ENCODE measurements around the gene PSAPL1.
"Not testable (repeated sequence)": the region's sequence is repeated elsewhere in the genome, so short reads cannot be mapped to it uniquely, and the experiment has no call there.

PSAPL1 gene

GRCh38 chr4:7458477-7458876 lies 23.7 kb upstream of the PSAPL1 start:
- no peak for DNase-seq (ENCODE audit: low spot score)

- DNase-seq (ENCODE audit: low spot score), result no peak
Measured at GRCh38 chr4:7458066-7458425, 23.3 kb upstream of the PSAPL1 start.

- DNase-seq (ENCODE audit: low spot score), result no peak
Measured at GRCh38 chr4:7457201-7458065, 22.7 kb upstream of the PSAPL1 start.

DNA sequence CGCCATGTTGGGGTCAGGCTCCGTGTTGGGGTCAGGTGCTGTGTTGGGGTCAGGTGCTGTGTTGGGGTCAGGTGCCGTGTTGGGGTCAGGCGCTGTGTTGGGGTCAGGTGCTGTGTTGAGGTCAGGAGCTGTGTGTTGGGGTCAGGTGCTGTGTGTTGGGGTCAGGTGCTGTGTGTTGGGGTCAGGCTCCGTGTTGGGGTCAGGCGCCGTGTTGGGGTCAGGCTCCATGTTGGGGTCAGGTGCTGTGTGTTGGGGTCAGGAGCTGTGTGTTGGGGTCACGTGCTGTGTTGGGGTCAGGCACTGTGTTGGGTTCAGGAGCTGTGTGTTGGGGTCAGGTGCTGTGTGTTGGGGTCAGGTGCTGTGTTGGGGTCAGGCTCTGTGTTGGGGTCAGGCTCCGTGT lies 18.1 kb upstream of the PSAPL1 start:
- DNase-seq (ENCODE audit: low spot score), result not testable (repeated sequence)

DNA sequence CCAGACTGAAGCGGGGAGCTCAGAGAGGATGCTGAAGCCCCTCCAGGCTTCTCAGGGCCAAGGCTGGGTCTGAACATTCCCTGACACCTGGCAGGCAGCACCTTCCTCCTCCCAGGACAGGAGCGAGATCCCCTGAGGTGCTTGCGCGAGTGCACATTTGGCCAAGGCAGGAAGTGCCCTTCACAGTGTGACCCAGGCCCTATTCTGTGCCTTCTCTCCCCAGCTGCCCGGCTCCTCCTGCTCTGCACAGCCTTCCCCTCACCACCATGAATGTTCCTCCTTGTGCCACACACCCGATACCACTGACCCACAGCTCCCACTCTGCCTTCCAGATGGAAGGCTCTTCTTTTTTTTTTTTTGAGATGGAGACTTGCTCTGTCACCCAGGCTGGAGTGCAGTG lies 17.1 kb upstream of the PSAPL1 start:
- no peak for DNase-seq (ENCODE audit: low spot score)

DNA sequence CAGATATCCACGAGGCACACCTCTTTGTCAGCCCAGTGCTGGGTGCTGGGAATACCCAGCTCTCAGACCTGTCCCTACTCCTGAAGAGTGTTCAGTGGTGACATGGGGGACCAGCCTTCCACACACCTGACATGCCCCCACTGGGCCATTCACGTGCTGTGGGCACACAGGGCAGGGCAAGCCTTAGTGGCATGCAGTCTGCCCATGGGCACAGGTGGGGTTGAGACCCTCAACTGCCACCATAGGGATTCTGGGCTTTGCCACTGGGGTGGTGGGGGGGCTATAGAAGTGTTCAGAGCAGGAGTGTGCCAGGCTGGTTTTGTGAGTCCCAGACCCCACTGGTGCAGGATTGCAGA lies 16.7 kb upstream of the PSAPL1 start:
- no peak for DNase-seq (ENCODE audit: low spot score)

DNA sequence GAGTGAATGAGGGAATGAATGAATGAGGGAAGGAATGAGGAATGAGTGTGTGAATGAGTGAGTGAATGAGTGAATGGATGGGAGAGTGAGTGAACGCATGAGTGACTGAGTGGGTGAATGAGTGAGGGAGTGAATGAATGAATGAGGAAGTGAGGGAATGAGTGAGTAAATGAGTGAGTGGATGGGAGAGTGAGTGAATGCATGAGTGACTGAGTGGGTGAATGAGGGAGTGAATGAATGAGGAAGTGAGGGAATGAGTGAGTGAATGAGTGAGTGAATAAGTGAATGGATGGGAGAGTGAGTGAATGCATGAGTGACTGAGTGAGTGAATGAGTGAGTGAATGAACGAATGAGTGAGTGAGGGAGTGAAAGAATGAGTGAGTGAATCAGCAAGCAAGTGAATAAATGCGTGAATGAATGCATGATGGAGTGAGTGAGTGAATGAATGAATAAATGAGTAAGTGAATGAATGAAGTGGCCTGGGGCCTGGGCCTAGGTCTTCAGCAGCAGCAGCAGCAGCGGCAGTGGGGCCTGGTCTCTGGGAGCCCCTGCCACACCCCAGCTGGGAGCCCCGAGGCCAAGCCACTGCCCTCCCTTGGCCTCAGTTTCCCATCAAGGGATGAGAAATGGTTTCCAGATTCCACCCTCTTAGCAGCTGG lies 16.2 kb upstream of the PSAPL1 start:
- no peak for DNase-seq (ENCODE audit: low spot score)

- DNase-seq (ENCODE audit: low spot score), result no peak
Measured at GRCh38 chr4:7448036-7448435, 13.3 kb upstream of the PSAPL1 start.

DNA sequence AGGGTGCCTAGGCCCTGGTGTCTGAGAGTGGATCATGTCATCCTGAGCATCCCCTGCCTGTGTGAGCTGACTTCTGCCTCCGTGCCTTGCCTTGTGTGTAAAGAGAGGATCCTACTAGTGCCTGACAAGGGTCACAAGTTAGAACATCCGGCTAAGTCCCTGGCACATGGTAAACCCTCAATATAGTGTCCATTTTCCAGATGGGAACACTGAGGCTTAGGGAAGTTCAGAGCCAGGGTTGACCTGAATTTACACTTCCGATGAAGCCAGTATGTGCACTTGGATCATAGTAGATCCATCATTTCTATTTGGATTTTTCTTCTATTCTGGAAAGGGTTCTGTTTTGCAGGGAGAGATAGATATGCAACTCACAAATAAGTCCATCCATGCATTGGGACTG lies 12.5 kb upstream of the PSAPL1 start:
- no peak for DNase-seq (ENCODE audit: low spot score)

GRCh38 chr4:7444731-7445130 lies 10.0 kb upstream of the PSAPL1 start:
- no peak for DNase-seq (ENCODE audit: low spot score)

DNA sequence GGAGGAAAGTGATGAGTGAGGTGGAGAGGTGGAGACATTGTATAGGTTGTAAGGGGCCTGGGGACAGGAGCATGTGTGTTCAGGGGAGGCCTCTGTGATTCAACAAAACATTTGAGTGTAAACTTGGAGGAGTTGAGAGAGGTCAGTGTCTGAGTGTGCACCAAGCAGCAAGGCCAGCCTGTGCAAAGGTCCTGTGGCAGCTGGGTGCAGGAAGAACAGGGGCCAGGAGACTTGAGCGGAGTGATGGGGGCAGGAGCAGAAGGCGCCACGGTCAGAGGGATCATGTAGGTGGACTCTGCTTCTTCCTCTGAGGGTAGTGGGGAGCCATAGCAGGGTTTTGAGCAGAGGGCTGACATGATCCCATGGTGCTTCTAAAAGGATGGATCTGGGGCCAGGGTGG lies 9.6 kb upstream of the PSAPL1 start:
- DNase-seq (ENCODE audit: low spot score), result no peak

GRCh38 chr4:7442574-7443162 lies 7.9 kb upstream of the PSAPL1 start:
- DNase-seq (ENCODE audit: low spot score), result no peak

GRCh38 chr4:7441201-7441600 lies 6.5 kb upstream of the PSAPL1 start:
- DNase-seq (ENCODE audit: low spot score), result no peak

DNA sequence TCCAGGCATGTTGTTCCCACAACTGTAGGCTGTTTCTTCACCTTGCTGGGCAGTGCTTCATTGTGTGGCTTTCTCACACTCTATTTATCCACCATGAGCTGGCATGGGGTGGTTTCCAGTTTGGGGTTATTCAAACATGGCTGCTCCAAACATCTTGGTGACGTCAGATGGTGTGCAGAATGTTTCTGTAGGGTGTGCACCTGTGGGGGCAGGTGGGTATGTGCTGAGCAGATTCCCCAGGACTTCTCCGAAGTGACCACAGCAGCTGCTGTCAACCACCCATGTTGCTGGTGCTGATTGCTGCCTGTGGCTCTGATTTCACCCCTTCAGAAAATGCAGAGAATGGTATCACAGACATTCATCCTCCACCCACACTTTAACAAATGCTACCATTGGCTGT lies 5.0 kb upstream of the PSAPL1 start:
- DNase-seq (ENCODE audit: low spot score), result no peak

- DNase-seq (ENCODE audit: low spot score), result no peak
Measured at GRCh38 chr4:7436256-7436655, 1.5 kb upstream of the PSAPL1 start.

GRCh38 chr4:7435471-7436061 lies 836 bp upstream of the PSAPL1 start:
- no peak for DNase-seq (ENCODE audit: low spot score)

- no peak for DNase-seq (ENCODE audit: low spot score)
Measured at GRCh38 chr4:7434141-7434765, 477 bp downstream of the PSAPL1 start.

DNA sequence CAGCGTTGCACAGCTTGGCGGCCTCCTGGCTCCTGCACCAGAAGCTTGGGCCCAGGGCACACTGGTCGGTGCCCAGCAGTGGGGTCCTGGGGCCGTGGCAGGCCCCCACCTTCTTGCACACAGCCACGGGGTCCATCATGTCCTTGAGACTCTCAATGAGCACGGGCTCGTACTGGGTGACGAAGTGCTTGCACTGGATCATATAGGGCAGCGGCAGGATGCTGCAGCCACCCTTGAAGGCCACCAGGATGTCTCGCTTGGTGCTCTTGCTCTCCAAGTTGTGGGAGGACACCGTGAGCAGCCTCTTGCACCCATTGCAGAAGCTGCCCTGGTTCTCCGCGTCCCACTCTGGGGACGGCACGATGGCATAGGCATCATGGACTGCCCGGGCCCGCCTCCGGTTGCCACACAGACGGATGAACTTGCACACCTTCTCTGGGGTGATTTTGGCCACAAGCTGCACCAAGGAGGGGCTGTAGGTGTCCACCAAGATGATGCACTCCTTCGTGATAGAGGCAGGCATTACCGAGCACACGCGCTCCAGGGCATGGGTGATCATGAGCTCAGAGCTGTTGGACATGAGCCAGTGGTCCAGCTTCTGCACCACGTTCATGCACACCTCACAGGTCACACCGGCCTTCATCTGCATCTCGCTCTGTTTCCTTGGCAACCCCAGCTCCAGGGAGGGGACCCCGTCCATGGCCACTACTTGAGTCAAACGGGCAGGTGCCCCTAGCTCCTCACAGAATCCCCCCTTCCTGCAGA lies 1.2 kb downstream of the PSAPL1 start:
- no peak for DNase-seq (ENCODE audit: low spot score)

- DNase-seq (ENCODE audit: low spot score), result no peak
Measured at GRCh38 chr4:7432531-7433375, 2.0 kb downstream of the PSAPL1 start.

DNA sequence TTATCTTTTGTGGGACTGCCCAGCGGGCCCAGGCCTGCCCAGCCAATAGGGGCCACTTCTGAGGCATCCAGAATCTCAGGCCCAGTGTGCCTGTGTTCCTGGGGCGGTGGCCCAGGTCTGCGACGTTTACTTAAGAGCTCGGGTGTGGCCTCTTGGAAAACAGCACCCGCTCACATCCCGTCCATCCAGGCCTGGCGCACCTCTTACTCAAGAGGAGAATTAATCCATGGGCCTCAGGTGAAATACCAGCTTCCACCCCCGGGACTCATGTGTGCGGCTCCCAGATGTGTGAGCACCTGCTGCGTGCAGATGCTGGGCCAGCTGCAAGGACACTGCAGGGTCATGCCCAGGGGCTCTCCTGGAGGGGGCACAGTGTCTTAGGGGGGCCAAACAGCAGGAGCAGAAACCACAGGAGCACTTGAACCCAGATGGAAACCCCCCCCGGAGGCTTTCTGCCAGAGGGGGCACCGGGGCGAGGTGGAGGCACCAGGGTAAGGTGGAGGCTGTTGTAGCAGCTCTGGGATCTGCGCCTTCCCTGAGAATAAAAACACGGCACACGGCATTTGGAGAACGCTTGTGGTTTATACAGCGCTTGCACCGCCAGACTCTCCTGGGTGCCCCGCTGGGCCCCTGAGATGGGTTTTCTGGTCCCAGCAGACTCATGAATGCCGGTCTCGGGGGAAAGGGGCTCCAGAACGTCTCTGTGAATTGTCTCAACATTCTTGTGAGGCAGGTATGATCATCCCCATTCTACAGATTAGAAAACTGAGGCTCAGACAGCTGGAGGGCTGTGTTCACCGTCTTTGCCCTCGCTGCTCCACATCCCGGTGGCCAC lies 2.8 kb downstream of the PSAPL1 start:
- no peak for DNase-seq (ENCODE audit: low spot score)

Data from SW480 (cell line).